ENCODE data around the gene DYNC1H1. TPM values are rescaled to one million over a fixed set of nuclear protein-coding genes. Genes with fewer than 3 reads are reported as not detected.

DYNC1H1 gene
- total RNA-seq, 4 donors from 2014 or later, result 261 to 376 (median 317) TPM

GRCh38 chr14:101948666-101949216, 15.6 kb upstream of the DYNC1H1 start:
- Histone ChIP-seq H3K4me3 (peak overlapping the region; percentile 60 to 85 (median 79)), H3K36me3 (no peaks in the 10 kb centered on the region), H3K4me1 (peaks cover 10 to 31% (median 10%) of the 10 kb centered on the region in 3 donors), H3K27ac (peak overlapping the region; percentile 95 to 97 (median 96)), H3K9me3 (no peaks in the 10 kb centered on the region), H3K27me3 (no peaks in the 10 kb centered on the region)
- DNase-seq, result no peak
- 0 to 3% methylated on average over 13 to 16 of the region's 29 CpGs for WGBS, 2 donors
- TF ChIP-seq POLR2A (IDR thresholded peaks at IDR 0.05) (no peak), CTCF (IDR thresholded peaks at IDR 0.05) (no peak)
- intact Hi-C loops (cut with DNase I), result no loop called here

- DNase-seq, result no peak
- no peaks in the 10 kb centered on the region for H3K36me3 ChIP-seq
- WGBS, 2 donors, result 58% methylated on average over 4 of the region's 4 CpGs
- no peaks in the 10 kb centered on the region for H3K27me3 ChIP-seq
- H3K4me1 ChIP-seq, result peaks cover 10 to 31% (median 10%) of the 10 kb centered on the region in 3 donors
- no peak for TF ChIP-seq CTCF (IDR thresholded peaks at IDR 0.05)
- TF ChIP-seq POLR2A (IDR thresholded peaks at IDR 0.05), result no peak
- H3K4me3 ChIP-seq, result no peak overlapping the region
- no peaks in the 10 kb centered on the region for H3K9me3 ChIP-seq
- intact Hi-C loops (cut with DNase I), result loop anchor here (10.0 kb wide), 1 partner anchor 175 kb away; no protein-coding TSS in a partner anchor
- no peak overlapping the region for H3K27ac ChIP-seq
Measured at GRCh38 chr14:101950100-101950499, 14.3 kb upstream of the DYNC1H1 start.

GRCh38 chr14:101950516-101951215, 13.7 kb upstream of the DYNC1H1 start:
- intact Hi-C loops (cut with DNase I), result loop anchor here (10.0 kb wide), 1 partner anchor 176 kb away; no protein-coding TSS in a partner anchor
- peak overlapping the region in 1 of 4 donors; percentile 20 for H3K27ac ChIP-seq

GRCh38 chr14:101953151-101953550, 11.2 kb upstream of the DYNC1H1 start:
- no peak overlapping the region for H3K4me3 ChIP-seq
- no peak for DNase-seq
- intact Hi-C loops (cut with DNase I), result loop anchor here (10.0 kb wide), 1 partner anchor 178 kb away; no protein-coding TSS in a partner anchor
- no peaks in the 10 kb centered on the region for H3K9me3 ChIP-seq
- H3K36me3 ChIP-seq, result no peaks in the 10 kb centered on the region
- H3K27ac ChIP-seq, result no peak overlapping the region
- peaks cover 10 to 22% (median 10%) of the 10 kb centered on the region in 3 donors for H3K4me1 ChIP-seq
- no peaks in the 10 kb centered on the region for H3K27me3 ChIP-seq
- 84 to 86% methylated on average over 5 to 8 of the region's 8 CpGs for WGBS, 2 donors
- TF ChIP-seq POLR2A (IDR thresholded peaks at IDR 0.05) (no peak), CTCF (IDR thresholded peaks at IDR 0.05) (no peak)

More at GRCh38 chr14:101950516-101951215, 13.7 kb upstream of the DYNC1H1 start:
- H3K27me3 ChIP-seq, result no peaks in the 10 kb centered on the region
- WGBS, 2 donors, result 67 to 71% methylated on average over 1 to 2 of the region's 4 CpGs
- no peaks in the 10 kb centered on the region for H3K36me3 ChIP-seq
- no peaks in the 10 kb centered on the region for H3K9me3 ChIP-seq
- peaks cover 10 to 31% (median 10%) of the 10 kb centered on the region in 3 donors for H3K4me1 ChIP-seq
- no peak overlapping the region for H3K4me3 ChIP-seq
- no peak for TF ChIP-seq POLR2A (IDR thresholded peaks at IDR 0.05)
- no peak for TF ChIP-seq CTCF (IDR thresholded peaks at IDR 0.05)
- DNase-seq, result no peak

GRCh38 chr14:101954501-101954900, 9.9 kb upstream of the DYNC1H1 start:
- H3K9me3 ChIP-seq, result no peaks in the 10 kb centered on the region
- H3K27me3 ChIP-seq, result no peaks in the 10 kb centered on the region
- intact Hi-C loops (cut with DNase I), result loop anchor here (10.0 kb wide), 1 partner anchor 180 kb away; no protein-coding TSS in a partner anchor
- WGBS, 2 donors, result 77 to 79% methylated on average over 6 of the region's 6 CpGs
- H3K36me3 ChIP-seq, result no peaks in the 10 kb centered on the region
- TF ChIP-seq POLR2A (IDR thresholded peaks at IDR 0.05), result no peak
- TF ChIP-seq CTCF (IDR thresholded peaks at IDR 0.05), result no peak
- no peak overlapping the region for H3K4me3 ChIP-seq
- peaks cover 2 to 12% (median 3%) of the 10 kb centered on the region in 3 donors for H3K4me1 ChIP-seq
- H3K27ac ChIP-seq, result no peak overlapping the region
- no peak for DNase-seq

All from esophagus squamous epithelium (tissue), 5 donors.